ENCODE measurements around the gene PHF20. TPM values are rescaled to one million over a fixed set of nuclear protein-coding genes. Genes with fewer than 3 reads are reported as not detected.
A peak's percentile ranks its signal among the peaks of the same experiment; 100 is the strongest.

The PHF20 gene
- total RNA-seq, 1 donor from 2014 or later = 101 TPM

DNA sequence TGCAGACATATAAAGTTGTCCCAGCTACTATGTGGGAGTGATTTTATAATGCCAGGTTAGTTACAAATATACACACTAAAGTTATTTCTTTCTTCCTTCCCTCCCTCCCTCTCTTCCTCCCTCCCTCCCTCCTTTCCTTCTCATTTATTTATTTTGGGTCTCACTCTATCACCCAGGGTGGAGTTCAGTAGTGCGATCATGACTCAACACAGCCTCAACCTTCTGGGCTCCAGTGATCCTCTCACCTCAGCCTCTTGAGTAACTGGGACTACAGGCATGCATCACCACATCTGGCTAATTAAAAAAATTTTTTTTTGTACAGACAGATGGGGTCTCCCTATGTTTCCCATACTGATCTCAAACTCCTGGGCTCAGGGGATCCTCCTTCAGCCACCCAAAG is 59.2 kb downstream of the PHF20 start:
- TF ChIP-seq, protein P1, sequence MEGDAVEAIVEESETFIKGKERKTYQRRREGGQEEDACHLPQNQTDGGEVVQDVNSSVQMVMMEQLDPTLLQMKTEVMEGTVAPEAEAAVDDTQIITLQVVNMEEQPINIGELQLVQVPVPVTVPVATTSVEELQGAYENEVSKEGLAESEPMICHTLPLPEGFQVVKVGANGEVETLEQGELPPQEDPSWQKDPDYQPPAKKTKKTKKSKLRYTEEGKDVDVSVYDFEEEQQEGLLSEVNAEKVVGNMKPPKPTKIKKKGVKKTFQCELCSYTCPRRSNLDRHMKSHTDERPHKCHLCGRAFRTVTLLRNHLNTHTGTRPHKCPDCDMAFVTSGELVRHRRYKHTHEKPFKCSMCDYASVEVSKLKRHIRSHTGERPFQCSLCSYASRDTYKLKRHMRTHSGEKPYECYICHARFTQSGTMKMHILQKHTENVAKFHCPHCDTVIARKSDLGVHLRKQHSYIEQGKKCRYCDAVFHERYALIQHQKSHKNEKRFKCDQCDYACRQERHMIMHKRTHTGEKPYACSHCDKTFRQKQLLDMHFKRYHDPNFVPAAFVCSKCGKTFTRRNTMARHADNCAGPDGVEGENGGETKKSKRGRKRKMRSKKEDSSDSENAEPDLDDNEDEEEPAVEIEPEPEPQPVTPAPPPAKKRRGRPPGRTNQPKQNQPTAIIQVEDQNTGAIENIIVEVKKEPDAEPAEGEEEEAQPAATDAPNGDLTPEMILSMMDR (IDR thresholded peaks at IDR 0.05; ENCODE audit: unreplicated experiment) = no peak
- no peak for DNase-seq (ENCODE audit: low spot score)
- Mint-ChIP-seq H3K36me3 (ENCODE audit: low read depth, unreplicated experiment) (peaks cover 38% of the 10 kb centered on the region), H3K27me3 (ENCODE audit: unreplicated experiment) (peaks cover 7% of the 10 kb centered on the region), H3K4me3 (ENCODE audit: unreplicated experiment) (no peak overlapping the region), H3K27ac (ENCODE audit: unreplicated experiment) (no peak overlapping the region), H3K4me1 (ENCODE audit: unreplicated experiment) (peaks cover 10% of the 10 kb centered on the region), H3K9me3 (ENCODE audit: unreplicated experiment) (no peaks in the 10 kb centered on the region)

DNA sequence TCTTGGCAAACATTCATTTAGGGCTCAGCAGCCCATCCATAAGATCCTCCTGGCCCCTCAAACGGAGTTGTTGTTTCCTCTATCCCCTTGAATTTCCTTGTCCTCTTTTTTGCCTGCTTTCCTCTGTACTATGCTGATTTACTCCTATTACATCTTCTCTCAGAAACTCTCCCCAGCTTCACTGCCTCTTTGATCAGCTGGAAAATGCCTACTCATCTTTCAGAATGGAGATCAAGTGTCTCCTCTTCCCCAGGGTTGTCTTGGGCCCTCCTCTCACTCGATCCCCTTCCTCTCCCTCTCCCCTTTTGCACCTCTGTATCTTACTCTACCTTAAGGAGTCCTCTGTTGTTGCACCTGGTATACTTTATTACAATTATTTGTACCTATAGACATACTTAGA is 60.2 kb downstream of the PHF20 start:
- TF ChIP-seq, protein P1 (IDR thresholded peaks at IDR 0.05; ENCODE audit: unreplicated experiment) = no peak
- H3K4me3 Mint-ChIP-seq (ENCODE audit: unreplicated experiment) = no peak overlapping the region
- peaks cover 31% of the 10 kb centered on the region for H3K36me3 Mint-ChIP-seq (ENCODE audit: low read depth, unreplicated experiment)
- H3K9me3 Mint-ChIP-seq (ENCODE audit: unreplicated experiment) = no peaks in the 10 kb centered on the region
- H3K4me1 Mint-ChIP-seq (ENCODE audit: unreplicated experiment) = peaks cover 10% of the 10 kb centered on the region
- DNase-seq (ENCODE audit: low spot score) = no peak
- no peak overlapping the region for H3K27ac Mint-ChIP-seq (ENCODE audit: unreplicated experiment)
- peaks cover 7% of the 10 kb centered on the region for H3K27me3 Mint-ChIP-seq (ENCODE audit: unreplicated experiment)

DNA sequence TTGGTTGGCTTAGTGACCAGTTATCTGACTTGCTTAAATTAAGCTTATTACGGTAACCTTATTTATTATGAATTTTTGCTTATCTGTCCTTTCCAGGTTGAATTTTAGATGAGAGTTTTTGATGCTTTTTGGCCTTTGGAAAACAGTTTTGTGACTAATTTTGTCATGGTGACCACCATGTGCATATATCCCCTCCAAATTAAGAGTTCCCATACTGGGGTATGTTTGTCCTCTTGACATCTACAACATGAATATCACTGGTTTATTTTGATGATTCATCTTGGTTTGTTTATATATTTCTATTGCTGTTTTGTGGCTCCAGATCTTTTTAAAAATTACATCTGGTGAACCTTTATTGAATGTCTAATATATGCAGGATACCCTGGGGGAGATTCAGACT is 61.4 kb downstream of the PHF20 start:
- H3K4me3 Mint-ChIP-seq (ENCODE audit: unreplicated experiment) = no peak overlapping the region
- H3K9me3 Mint-ChIP-seq (ENCODE audit: unreplicated experiment) = no peaks in the 10 kb centered on the region
- peaks cover 31% of the 10 kb centered on the region for H3K36me3 Mint-ChIP-seq (ENCODE audit: low read depth, unreplicated experiment)
- H3K27ac Mint-ChIP-seq (ENCODE audit: unreplicated experiment) = no peak overlapping the region
- H3K4me1 Mint-ChIP-seq (ENCODE audit: unreplicated experiment) = peaks cover 10% of the 10 kb centered on the region
- H3K27me3 Mint-ChIP-seq (ENCODE audit: unreplicated experiment) = peaks cover 7% of the 10 kb centered on the region
- no peak for DNase-seq (ENCODE audit: low spot score)
- TF ChIP-seq, protein P1 (IDR thresholded peaks at IDR 0.05; ENCODE audit: unreplicated experiment) = no peak

DNA sequence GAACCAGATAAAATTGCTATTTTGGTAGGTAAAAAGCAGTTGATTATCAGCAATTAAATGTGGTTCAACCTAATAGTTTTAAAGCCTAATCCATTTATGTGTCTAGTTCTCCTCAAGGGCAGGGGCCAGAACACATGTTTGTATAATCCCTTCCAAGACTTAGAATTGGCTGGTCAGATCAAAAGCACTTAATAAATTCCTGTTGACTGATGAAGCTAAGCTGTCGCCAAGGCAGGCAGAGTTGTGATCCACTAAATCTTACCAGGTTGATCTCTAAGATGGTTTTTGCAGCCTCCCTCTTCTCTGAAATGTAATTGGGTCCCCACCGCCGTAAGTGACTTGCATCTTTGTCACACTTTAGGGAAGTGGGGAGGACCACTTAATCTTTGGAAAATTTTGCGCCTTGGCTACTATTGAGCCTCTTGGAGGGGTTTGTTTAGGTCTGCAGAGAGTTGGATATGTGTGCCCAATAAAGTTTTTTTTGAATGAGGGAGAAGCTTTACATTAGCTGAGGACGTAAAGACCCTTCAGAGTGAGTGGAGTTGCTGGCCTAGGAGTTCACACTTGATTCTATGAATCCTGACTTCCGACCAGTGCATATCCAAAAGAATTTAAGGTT is 65.9 kb downstream of the PHF20 start:
- no peak overlapping the region for H3K4me3 Mint-ChIP-seq (ENCODE audit: unreplicated experiment)
- no peaks in the 10 kb centered on the region for H3K9me3 Mint-ChIP-seq (ENCODE audit: unreplicated experiment)
- no peak overlapping the region for H3K27ac Mint-ChIP-seq (ENCODE audit: unreplicated experiment)
- peaks cover 6% of the 10 kb centered on the region for H3K4me1 Mint-ChIP-seq (ENCODE audit: unreplicated experiment)
- no peak for DNase-seq (ENCODE audit: low spot score)
- TF ChIP-seq, protein P1 (IDR thresholded peaks at IDR 0.05; ENCODE audit: unreplicated experiment) = no peak
- H3K36me3 Mint-ChIP-seq (ENCODE audit: low read depth, unreplicated experiment) = peaks cover 18% of the 10 kb centered on the region
- H3K27me3 Mint-ChIP-seq (ENCODE audit: unreplicated experiment) = peaks cover 2% of the 10 kb centered on the region

DNA sequence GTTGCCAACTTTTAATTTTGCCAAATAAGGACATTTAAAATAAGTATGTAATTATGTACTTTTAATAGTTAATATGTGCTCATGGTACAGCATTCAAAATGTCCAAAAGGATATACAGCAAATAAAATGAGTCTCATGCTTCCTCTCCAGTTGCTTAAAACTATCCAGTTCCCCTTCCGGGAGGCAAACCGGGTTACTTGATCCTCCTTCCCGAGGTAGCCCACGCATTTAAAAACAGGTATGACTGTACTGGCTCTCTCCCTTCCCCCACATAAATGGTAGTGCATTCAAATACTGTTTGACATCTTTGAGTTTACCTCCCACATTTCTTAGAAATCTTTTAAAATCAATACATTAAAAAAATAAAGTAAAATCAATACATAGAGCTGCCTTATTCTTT is 66.4 kb downstream of the PHF20 start:
- Mint-ChIP-seq H3K4me3 (ENCODE audit: unreplicated experiment) (peak overlapping the region; percentile 44), H3K27ac (ENCODE audit: unreplicated experiment) (no peak overlapping the region), H3K4me1 (ENCODE audit: unreplicated experiment) (peaks cover 6% of the 10 kb centered on the region), H3K9me3 (ENCODE audit: unreplicated experiment) (no peaks in the 10 kb centered on the region), H3K27me3 (ENCODE audit: unreplicated experiment) (peaks cover 2% of the 10 kb centered on the region), H3K36me3 (ENCODE audit: low read depth, unreplicated experiment) (peaks cover 20% of the 10 kb centered on the region)
- DNase-seq (ENCODE audit: low spot score) = no peak
- TF ChIP-seq, protein P1 (IDR thresholded peaks at IDR 0.05; ENCODE audit: unreplicated experiment) = no peak
